Urinary bladder (tissue), 4 donors: Measurements from ENCODE around the gene ACADVL. TPM values are rescaled to one million over a fixed set of nuclear protein-coding genes. Genes with fewer than 3 reads are reported as not detected.
"Not testable (repeated sequence)": the region's sequence is repeated elsewhere in the genome, so short reads cannot be mapped to it uniquely, and the experiment has no call there.

ENCODE experiments used
- DNase-seq: peaks from one replicate; pipeline ENCODE4 v3.0.0-alpha.2; 2015; ENCODE audit errors: extremely low spot score
- H3K27ac ChIP-seq: one replicate; pipeline ENCODE4 v1.5.1; 2013; ENCODE audit warnings: low read depth, mild to moderate bottlenecking, moderate library complexity
- H3K36me3 ChIP-seq: one replicate; pipeline ENCODE4 v1.6.1; 2013; ENCODE audit warnings: mild to moderate bottlenecking, moderate library complexity; ENCODE audit not compliant: insufficient read depth
- H3K4me1 ChIP-seq: one replicate; pipeline ENCODE4 v1.6.1; 2013; ENCODE audit warnings: mild to moderate bottlenecking, moderate library complexity; ENCODE audit not compliant: insufficient read depth
- H3K4me3 ChIP-seq: one replicate; pipeline ENCODE4 v1.5.1; 2013; ENCODE audit warnings: low read depth, low read length
- WGBS: extraction: QIAGEN DNeasy Blood & Tissue Kit; methylation state at CpG from one replicate; pipeline ENCODE4 v1.1.7; 2013; 5-methylcytosine and 5-hydroxymethylcytosine counted together
- polyA plus RNA-seq: library from polyadenylated mRNA; stranded (reverse); fragments of 200-250 nt; gene quantifications from one replicate; pipeline ENCODE4 v1.2.3, GENCODE V29; 2013
- total RNA-seq: library from RNA; depleted of rRNA; stranded (reverse); fragments of >200 nt; gene quantifications from one replicate; pipeline ENCODE4 v1.2.3, GENCODE V29; 2014
- donor health status: healthy with polysubstance abuse.
- donor health status: healthy.

ACADVL gene
- total and polyA plus RNA-seq, 2 donors: 130 to 314 TPM

GRCh38 chr17:7182101-7182500 lies 37.6 kb upstream of the ACADVL start:
- not testable (repeated sequence) for H3K27ac ChIP-seq, H3K4me1 ChIP-seq, H3K4me3 ChIP-seq, DNase-seq, H3K36me3 ChIP-seq
- 99% methylated on average over 2 of the region's 2 CpGs for WGBS

- no peak overlapping the region for H3K4me3 ChIP-seq
- H3K36me3 ChIP-seq: no peaks in the 10 kb centered on the region
- DNase-seq: no peak
- no peaks in the 10 kb centered on the region for H3K4me1 ChIP-seq
- no peak overlapping the region for H3K27ac ChIP-seq
- 84% methylated on average over 7 of the region's 7 CpGs for WGBS
These were observed 36.2 kb upstream of the ACADVL start for GRCh38 chr17:7183433-7184090.

GRCh38 chr17:7184091-7184488 lies 35.6 kb upstream of the ACADVL start:
- DNase-seq: no peak
- Histone ChIP-seq H3K27ac (no peak overlapping the region), H3K4me1 (no peaks in the 10 kb centered on the region), H3K36me3 (no peaks in the 10 kb centered on the region), H3K4me3 (no peak overlapping the region)
- WGBS: 60% methylated on average over 14 of the region's 14 CpGs

DNA sequence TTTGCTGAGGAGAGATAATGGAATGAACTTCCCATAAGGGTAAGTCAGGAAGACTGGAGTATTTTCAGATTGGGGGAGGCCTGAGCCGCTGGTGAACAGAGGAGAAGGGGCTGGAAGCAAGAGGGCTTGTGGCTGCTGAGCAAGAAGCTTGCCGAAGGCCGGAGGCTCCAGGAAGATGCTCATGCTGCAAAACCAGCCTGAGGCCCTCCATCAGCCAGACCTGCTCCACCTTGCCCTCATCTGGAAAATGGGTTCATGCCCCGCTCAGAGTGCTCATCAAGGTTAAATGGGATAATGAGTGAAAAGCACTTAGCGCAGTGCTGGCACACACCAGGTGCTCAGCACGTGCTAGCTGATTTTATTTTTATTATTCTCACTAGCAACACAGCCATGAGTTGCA lies 35.1 kb upstream of the ACADVL start:
- no peak for DNase-seq
- H3K36me3 ChIP-seq: no peaks in the 10 kb centered on the region
- no peaks in the 10 kb centered on the region for H3K4me1 ChIP-seq
- no peak overlapping the region for H3K27ac ChIP-seq
- no peak overlapping the region for H3K4me3 ChIP-seq
- 89% methylated on average over 6 of the region's 6 CpGs for WGBS

DNA sequence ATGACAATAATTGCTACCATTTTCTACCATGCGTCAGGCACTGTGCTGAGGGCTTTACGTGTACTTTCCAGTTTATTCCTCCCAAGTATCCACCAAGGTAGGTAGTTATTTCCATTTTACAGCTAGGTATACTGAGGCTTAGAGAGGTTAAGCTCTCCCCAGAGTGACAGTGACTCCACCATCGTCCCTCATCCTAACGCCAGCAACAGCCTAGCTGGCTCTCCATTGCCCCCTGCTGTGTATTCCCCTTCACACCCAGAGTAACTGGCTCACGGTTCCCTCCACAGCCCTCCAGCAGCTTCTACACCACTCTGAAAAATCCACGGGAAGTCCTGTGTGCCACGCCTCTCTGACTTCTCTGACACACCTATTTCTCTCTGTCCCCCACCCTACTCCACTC lies 33.5 kb upstream of the ACADVL start:
- no peak overlapping the region for H3K4me3 ChIP-seq
- 61% methylated on average over 7 of the region's 7 CpGs for WGBS

DNA sequence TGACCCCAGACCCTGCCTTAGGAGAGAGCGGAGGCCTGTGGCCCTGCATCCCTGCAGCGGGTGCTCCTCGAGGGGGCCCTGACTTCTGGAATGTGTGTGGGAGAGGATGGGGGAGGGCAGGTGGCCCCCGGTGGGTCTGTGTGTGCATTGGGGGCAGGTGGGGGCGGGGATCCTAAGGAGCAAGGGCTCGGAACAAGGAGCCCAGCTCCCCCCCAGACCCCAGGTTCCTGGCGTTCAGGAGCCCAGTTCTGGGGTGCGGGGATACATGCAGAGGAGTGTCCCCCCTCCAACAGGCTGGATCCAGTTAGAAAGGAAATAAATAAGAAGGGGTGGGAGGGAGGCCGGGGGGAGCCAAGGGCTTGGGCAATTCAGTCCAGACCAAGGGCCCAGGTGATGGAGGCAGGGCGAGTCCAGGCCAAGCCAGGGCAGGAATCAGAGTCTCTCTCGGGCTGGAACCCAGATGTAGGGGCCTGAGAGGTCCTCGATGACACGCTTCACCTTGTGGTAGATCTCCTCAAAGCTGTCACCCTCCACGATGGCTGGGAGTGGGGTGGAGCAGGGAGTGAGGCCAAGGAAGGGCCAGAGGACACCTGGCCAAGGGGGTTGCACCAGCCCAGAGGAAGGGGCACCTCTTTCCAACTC lies 29.3 kb upstream of the ACADVL start:
- Histone ChIP-seq H3K36me3 (no peaks in the 10 kb centered on the region), H3K27ac (no peak overlapping the region), H3K4me1 (no peaks in the 10 kb centered on the region), H3K4me3 (no peak overlapping the region)
- DNase-seq: no peak
- 88% methylated on average over 14 of the region's 14 CpGs for WGBS

More for the DNA sequence above, 33.5 kb upstream of the ACADVL start:
- no peak overlapping the region for H3K27ac ChIP-seq
- no peak for DNase-seq
- H3K4me1 ChIP-seq: no peaks in the 10 kb centered on the region
- no peaks in the 10 kb centered on the region for H3K36me3 ChIP-seq

GRCh38 chr17:7191069-7191468 lies 28.7 kb upstream of the ACADVL start:
- no peaks in the 10 kb centered on the region for H3K4me1 ChIP-seq
- no peaks in the 10 kb centered on the region for H3K36me3 ChIP-seq
- 92% methylated on average over 12 of the region's 12 CpGs for WGBS
- H3K27ac ChIP-seq: no peak overlapping the region
- no peak overlapping the region for H3K4me3 ChIP-seq
- DNase-seq: no peak

DNA sequence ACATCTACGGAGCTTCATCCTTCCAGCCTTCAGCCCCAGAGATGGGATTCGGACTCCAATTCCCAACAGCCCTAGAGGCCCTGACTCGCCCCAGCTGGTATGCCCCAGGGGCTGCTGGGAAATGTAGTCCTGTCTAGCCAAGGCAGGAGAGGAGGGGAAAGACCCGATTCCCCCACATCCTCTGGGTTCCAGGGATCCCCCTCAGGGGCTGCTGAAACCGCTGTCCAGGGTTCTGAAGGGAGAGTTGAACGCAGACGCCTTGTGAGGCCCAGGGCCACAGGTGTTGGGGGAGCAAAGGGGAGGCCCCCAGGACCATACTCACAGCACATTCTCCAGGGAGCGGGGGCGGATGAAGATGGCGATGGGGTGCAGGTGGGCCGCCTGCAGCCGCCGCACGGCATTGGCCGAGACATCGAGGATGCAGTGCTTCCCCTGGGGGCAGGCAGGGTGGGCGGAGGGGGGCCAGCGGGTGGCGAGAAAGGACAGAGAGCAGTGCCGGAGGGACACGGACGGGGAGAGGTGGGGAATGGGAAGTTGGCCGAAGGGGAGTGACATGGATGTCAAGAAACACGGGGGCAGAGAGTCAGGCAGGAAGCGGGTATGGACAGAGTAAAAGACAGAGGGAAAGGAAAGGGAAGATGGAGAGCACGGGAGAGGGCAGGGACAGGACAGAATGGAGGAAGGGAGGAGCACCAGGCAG lies 28.0 kb upstream of the ACADVL start:
- WGBS: 74% methylated on average over 26 of the region's 26 CpGs
- DNase-seq: no peak
- H3K4me3 ChIP-seq: no peak overlapping the region
- H3K36me3 ChIP-seq: no peaks in the 10 kb centered on the region
- H3K27ac ChIP-seq: no peak overlapping the region
- H3K4me1 ChIP-seq: no peaks in the 10 kb centered on the region

DNA sequence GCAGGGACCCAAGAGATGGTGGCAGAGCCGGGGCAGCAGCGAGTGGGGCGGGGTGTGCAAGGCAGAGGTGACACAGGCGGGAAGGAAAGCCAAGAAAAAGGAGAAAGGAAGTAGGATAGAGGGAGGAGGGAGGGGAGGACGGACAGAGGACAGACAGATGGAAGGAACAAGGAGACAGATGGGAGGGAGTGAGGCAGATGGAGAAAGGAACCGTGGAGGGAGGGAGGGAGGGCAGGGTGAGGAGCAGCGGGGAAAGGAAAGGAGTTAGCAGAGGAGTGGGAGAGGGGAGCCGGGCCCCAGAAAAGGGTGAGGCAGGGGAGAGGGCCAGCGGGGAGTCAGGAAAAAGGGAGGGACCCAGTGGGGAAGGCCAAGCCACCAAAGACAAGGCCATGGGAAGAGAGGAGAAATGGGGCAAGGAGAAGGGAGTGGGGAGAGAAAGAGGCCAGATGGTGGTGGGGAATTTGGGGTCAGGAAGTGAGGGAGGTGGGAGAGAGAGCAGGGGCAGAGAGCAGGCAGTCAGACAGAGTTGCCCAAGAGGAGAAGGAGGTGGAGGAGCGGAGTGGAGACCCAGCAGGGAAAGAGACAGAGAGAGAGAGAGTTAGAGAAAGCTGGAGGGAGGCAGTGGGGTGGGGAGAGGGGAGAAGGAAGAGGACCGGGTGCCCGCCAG lies 27.3 kb upstream of the ACADVL start:
- no peak overlapping the region for H3K27ac ChIP-seq
- no peaks in the 10 kb centered on the region for H3K36me3 ChIP-seq
- 79% methylated on average over 12 of the region's 12 CpGs for WGBS
- H3K4me3 ChIP-seq: no peak overlapping the region
- DNase-seq: no peak
- no peaks in the 10 kb centered on the region for H3K4me1 ChIP-seq

DNA sequence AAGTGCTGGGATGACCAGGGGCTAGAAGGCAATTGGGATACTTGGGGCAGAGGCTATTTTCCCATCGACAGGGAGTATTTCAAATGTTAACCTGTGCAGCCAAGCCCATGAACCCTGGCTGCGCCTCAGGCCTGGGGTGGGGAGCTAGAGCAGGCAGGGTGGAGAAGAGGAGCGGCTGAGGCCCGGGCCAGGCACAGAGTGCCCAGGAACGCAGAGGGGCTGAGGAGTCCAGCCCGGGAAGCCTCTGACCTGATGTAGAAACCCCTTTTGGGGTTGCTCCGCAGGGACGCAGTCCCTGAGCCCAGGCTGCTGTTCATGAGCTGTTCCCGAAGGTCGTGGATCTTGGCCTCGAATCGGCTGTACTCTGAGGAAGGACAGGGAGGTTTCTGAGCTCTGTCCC lies 23.8 kb upstream of the ACADVL start:
- Histone ChIP-seq H3K4me1 (no peaks in the 10 kb centered on the region), H3K36me3 (no peaks in the 10 kb centered on the region), H3K27ac (no peak overlapping the region), H3K4me3 (no peak overlapping the region)
- DNase-seq: no peak
- 95% methylated on average over 12 of the region's 12 CpGs for WGBS

GRCh38 chr17:7196651-7197401 lies 22.9 kb upstream of the ACADVL start:
- Histone ChIP-seq H3K4me3 (no peak overlapping the region), H3K27ac (no peak overlapping the region), H3K4me1 (no peaks in the 10 kb centered on the region), H3K36me3 (no peaks in the 10 kb centered on the region)
- no peak for DNase-seq
- WGBS: 89% methylated on average over 22 of the region's 22 CpGs

- Histone ChIP-seq H3K27ac (no peak overlapping the region), H3K4me1 (no peaks in the 10 kb centered on the region), H3K4me3 (no peak overlapping the region), H3K36me3 (no peaks in the 10 kb centered on the region)
- DNase-seq: no peak
- WGBS: 93% methylated on average over 16 of the region's 16 CpGs
These were observed 16.3 kb upstream of the ACADVL start for GRCh38 chr17:7203391-7203790.

- no peak for DNase-seq
- H3K36me3 ChIP-seq: no peaks in the 10 kb centered on the region
- 64% methylated on average over 15 of the region's 15 CpGs for WGBS
- H3K27ac ChIP-seq: no peak overlapping the region
- H3K4me1 ChIP-seq: no peaks in the 10 kb centered on the region
- no peak overlapping the region for H3K4me3 ChIP-seq
These were observed 15.4 kb upstream of the ACADVL start for GRCh38 chr17:7204336-7204735.
